HL-60 (cell line): Measurements from ENCODE around the gene MYO3B.

ENCODE experiments used
- DNase-seq, 2 experiments: peaks; one replicate each; pipeline ENCODE4 v3.0.0-alpha.2; 2010 to 2020; ENCODE audit warnings: low read depth in 1 of 2, low spot score in 1 of 2
- H3K27ac ChIP-seq: fragments of 250-450 bp; sonication (Bioruptor Pico); replicated peaks from 2 replicates; pipeline ENCODE4 v1.5.1; 2020; ENCODE audit warnings: mild to moderate bottlenecking, moderate library complexity
- H3K27me3 ChIP-seq: fragments of 250-450 bp; sonication (Bioruptor Pico); 2 replicates; pipeline ENCODE4 v1.5.1; 2021; ENCODE audit warnings: mild to moderate bottlenecking, moderate library complexity; ENCODE audit not compliant: insufficient read depth, poor library complexity, severe bottlenecking
- H3K4me3 ChIP-seq: replicated peaks from 2 replicates; pipeline ENCODE4 v1.5.1; 2011; ENCODE audit warnings: mild to moderate bottlenecking, control low read depth, low read length; ENCODE audit not compliant: insufficient read depth
- GABPA ChIP-seq: IDR thresholded peaks from 2 replicates; pipeline ENCODE4 v1.6.1; 2012; ENCODE audit warnings: low read depth
- POLR2AphosphoS5 ChIP-seq: IDR thresholded peaks from 2 replicates; pipeline ENCODE4 v1.6.1; 2012; ENCODE audit warnings: low read depth
- SPI1 ChIP-seq: IDR thresholded peaks from 2 replicates; pipeline ENCODE4 v1.6.1; 2012; ENCODE audit warnings: low read depth, mild to moderate bottlenecking, borderline replicate concordance
- TF ChIP-seq, protein P1 (sequence below): IDR thresholded peaks from one replicate; pipeline ENCODE4 v1.5.1; 2011; ENCODE audit warnings: low read length, control low read depth, inconsistent platforms; ENCODE audit not compliant: insufficient read depth
- TF ChIP-seq, protein P2 (sequence below): IDR thresholded peaks from 2 replicates; pipeline ENCODE4 v1.6.1; 2012; ENCODE audit warnings: low read depth; ENCODE audit not compliant: insufficient replicate concordance

The MYO3B gene

DNA sequence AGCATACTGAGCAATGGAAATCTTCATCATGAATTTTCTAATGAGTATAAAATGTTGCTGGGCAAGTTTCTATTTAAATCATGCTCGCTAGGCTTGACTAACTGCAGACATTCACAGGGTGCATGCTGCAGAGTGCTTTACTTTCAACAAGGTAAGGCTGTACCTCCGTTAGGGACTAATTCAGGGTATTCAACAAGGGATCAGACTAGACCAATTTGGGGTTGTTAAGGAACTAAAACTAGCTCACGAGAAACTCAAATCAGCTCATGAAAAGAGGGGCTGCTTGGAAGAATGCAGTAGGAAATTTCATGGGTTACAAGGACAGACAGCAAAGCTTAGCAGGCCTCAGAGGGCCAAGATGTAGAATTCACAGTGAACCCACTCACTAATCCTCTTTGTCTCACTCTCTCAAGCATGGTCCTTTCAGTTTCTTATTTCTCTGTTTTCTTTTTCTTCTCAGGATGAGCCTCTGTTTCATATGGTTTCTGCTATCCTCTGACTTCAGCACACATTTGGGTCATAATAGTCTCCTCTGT is 2.2 kb downstream of the MYO3B start:
- TF ChIP-seq, protein P1, sequence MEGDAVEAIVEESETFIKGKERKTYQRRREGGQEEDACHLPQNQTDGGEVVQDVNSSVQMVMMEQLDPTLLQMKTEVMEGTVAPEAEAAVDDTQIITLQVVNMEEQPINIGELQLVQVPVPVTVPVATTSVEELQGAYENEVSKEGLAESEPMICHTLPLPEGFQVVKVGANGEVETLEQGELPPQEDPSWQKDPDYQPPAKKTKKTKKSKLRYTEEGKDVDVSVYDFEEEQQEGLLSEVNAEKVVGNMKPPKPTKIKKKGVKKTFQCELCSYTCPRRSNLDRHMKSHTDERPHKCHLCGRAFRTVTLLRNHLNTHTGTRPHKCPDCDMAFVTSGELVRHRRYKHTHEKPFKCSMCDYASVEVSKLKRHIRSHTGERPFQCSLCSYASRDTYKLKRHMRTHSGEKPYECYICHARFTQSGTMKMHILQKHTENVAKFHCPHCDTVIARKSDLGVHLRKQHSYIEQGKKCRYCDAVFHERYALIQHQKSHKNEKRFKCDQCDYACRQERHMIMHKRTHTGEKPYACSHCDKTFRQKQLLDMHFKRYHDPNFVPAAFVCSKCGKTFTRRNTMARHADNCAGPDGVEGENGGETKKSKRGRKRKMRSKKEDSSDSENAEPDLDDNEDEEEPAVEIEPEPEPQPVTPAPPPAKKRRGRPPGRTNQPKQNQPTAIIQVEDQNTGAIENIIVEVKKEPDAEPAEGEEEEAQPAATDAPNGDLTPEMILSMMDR: no peak
- no peak for TF ChIP-seq SPI1
- no peak for TF ChIP-seq GABPA
- TF ChIP-seq, protein P2, sequence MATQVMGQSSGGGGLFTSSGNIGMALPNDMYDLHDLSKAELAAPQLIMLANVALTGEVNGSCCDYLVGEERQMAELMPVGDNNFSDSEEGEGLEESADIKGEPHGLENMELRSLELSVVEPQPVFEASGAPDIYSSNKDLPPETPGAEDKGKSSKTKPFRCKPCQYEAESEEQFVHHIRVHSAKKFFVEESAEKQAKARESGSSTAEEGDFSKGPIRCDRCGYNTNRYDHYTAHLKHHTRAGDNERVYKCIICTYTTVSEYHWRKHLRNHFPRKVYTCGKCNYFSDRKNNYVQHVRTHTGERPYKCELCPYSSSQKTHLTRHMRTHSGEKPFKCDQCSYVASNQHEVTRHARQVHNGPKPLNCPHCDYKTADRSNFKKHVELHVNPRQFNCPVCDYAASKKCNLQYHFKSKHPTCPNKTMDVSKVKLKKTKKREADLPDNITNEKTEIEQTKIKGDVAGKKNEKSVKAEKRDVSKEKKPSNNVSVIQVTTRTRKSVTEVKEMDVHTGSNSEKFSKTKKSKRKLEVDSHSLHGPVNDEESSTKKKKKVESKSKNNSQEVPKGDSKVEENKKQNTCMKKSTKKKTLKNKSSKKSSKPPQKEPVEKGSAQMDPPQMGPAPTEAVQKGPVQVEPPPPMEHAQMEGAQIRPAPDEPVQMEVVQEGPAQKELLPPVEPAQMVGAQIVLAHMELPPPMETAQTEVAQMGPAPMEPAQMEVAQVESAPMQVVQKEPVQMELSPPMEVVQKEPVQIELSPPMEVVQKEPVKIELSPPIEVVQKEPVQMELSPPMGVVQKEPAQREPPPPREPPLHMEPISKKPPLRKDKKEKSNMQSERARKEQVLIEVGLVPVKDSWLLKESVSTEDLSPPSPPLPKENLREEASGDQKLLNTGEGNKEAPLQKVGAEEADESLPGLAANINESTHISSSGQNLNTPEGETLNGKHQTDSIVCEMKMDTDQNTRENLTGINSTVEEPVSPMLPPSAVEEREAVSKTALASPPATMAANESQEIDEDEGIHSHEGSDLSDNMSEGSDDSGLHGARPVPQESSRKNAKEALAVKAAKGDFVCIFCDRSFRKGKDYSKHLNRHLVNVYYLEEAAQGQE: no peak
- TF ChIP-seq POLR2AphosphoS5: no peak
- no peak for DNase-seq
- Histone ChIP-seq H3K4me3 (no peak overlapping the region), H3K27me3 (no peaks in the 10 kb centered on the region), H3K27ac (no peak overlapping the region)

GRCh38 chr2:170181602-170182001 is 3.7 kb downstream of the MYO3B start:
- TF ChIP-seq, protein P1: no peak
- TF ChIP-seq SPI1: no peak
- no peak for TF ChIP-seq GABPA
- TF ChIP-seq, protein P2: no peak
- no peak for TF ChIP-seq POLR2AphosphoS5
- Histone ChIP-seq H3K4me3 (no peak overlapping the region), H3K27me3 (no peaks in the 10 kb centered on the region), H3K27ac (no peak overlapping the region)
- no peak for DNase-seq

GRCh38 chr2:170185319-170185718 is 7.4 kb downstream of the MYO3B start:
- H3K27ac ChIP-seq: no peak overlapping the region
- TF ChIP-seq, protein P2: no peak
- TF ChIP-seq GABPA (no peak), SPI1 (no peak), POLR2AphosphoS5 (no peak)
- TF ChIP-seq, protein P1: no peak
- H3K4me3 ChIP-seq: no peak overlapping the region
- H3K27me3 ChIP-seq: no peaks in the 10 kb centered on the region
- no peak for DNase-seq
